K562 (cell line): ENCODE measurements around the gene PAXIP1.

Experiments
- DPF2 ChIP-seq: fragments of 450-650 bp; IDR thresholded peaks from 2 replicates; pipeline ENCODE4 v1.6.1; 2016
- GABPB1 ChIP-seq: sonication (generic); formaldehyde crosslinking; IDR thresholded peaks from 2 replicates; pipeline ENCODE4 v1.8.0; 2022; ENCODE audit warnings: mild to moderate bottlenecking, missing genetic modification reagents
- HDAC2 ChIP-seq: fragments of 450-650 bp; IDR thresholded peaks from 2 replicates; pipeline ENCODE4 v1.6.1; 2016; ENCODE audit warnings: mild to moderate bottlenecking
- ZNF699 ChIP-seq: fragments of 250-450 bp; sonication (Bioruptor Pico); IDR thresholded peaks from 2 replicates; pipeline ENCODE4 v1.8.0; 2021; ENCODE audit warnings: mild to moderate bottlenecking, moderate library complexity; ENCODE audit not compliant: insufficient replicate concordance
- TF ChIP-seq, protein P1 (sequence below): fragments of 150-350 bp; IDR thresholded peaks from 2 replicates; pipeline ENCODE4 v1.6.1; 2014; ENCODE audit warnings: low read depth, mild to moderate bottlenecking, low read length, borderline replicate concordance
- TF ChIP-seq, protein P2 (sequence below): sonication (generic); formaldehyde crosslinking; IDR thresholded peaks from 2 replicates; pipeline ENCODE4 v1.8.1; 2023; ENCODE audit warnings: missing genetic modification reagents, mild to moderate bottlenecking, borderline replicate concordance
- TF ChIP-seq, protein P3 (sequence below), 3 experiments: IDR thresholded peaks in 2 of 3; conservative IDR thresholded peaks in 1 of 3; 2 replicates each; pipeline ENCODE4 v1.5.1; 2011 to 2012; ENCODE audit warnings: low read length in 3 of 3, mild to moderate bottlenecking in 3 of 3, control low read depth in 2 of 3, improper control_type of control experiment in 1 of 3, inconsistent platforms in 1 of 3, low read depth in 1 of 3, mixed read lengths in 1 of 3, moderate library complexity in 1 of 3; ENCODE audit not compliant: insufficient read depth in 2 of 3
- TF ChIP-seq, protein P4 (sequence below): fragments of 250-450 bp; sonication (Bioruptor Pico); IDR thresholded peaks from 2 replicates; pipeline ENCODE4 v1.5.0; 2022; ENCODE audit warnings: mild to moderate bottlenecking
- TF ChIP-seq, protein P5 (sequence below): sonication (generic); formaldehyde crosslinking; IDR thresholded peaks from 2 replicates; pipeline ENCODE4 v1.4.0; 2020; ENCODE audit warnings: mild to moderate bottlenecking, missing genetic modification reagents

DNA sequence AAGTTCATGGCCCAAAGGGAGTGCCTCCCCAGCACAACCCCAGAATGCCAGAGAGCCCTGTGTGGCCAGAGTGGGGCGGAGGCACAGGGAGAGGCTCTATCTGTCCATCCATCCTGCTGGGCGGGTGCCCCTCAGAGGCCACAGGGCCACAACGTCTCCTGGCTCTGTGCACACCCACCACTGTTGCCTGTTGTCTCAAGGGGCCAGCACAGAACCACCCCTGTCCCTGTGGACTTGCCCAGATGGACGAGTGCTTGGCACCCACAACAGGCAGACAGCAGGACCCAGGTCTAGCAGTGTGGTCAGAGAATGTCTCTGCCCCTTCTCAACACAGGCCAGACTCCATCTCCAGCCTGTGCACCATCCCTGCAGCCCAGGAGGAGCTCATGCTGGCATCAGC, 92.8 kb downstream of the PAXIP1 start:
- TF ChIP-seq, protein P1, sequence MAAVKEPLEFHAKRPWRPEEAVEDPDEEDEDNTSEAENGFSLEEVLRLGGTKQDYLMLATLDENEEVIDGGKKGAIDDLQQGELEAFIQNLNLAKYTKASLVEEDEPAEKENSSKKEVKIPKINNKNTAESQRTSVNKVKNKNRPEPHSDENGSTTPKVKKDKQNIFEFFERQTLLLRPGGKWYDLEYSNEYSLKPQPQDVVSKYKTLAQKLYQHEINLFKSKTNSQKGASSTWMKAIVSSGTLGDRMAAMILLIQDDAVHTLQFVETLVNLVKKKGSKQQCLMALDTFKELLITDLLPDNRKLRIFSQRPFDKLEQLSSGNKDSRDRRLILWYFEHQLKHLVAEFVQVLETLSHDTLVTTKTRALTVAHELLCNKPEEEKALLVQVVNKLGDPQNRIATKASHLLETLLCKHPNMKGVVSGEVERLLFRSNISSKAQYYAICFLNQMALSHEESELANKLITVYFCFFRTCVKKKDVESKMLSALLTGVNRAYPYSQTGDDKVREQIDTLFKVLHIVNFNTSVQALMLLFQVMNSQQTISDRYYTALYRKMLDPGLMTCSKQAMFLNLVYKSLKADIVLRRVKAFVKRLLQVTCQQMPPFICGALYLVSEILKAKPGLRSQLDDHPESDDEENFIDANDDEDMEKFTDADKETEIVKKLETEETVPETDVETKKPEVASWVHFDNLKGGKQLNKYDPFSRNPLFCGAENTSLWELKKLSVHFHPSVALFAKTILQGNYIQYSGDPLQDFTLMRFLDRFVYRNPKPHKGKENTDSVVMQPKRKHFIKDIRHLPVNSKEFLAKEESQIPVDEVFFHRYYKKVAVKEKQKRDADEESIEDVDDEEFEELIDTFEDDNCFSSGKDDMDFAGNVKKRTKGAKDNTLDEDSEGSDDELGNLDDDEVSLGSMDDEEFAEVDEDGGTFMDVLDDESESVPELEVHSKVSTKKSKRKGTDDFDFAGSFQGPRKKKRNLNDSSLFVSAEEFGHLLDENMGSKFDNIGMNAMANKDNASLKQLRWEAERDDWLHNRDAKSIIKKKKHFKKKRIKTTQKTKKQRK: no peak
- no peak for TF ChIP-seq ZNF699 (CRISPR knock-in tag)
- TF ChIP-seq, protein P2, sequence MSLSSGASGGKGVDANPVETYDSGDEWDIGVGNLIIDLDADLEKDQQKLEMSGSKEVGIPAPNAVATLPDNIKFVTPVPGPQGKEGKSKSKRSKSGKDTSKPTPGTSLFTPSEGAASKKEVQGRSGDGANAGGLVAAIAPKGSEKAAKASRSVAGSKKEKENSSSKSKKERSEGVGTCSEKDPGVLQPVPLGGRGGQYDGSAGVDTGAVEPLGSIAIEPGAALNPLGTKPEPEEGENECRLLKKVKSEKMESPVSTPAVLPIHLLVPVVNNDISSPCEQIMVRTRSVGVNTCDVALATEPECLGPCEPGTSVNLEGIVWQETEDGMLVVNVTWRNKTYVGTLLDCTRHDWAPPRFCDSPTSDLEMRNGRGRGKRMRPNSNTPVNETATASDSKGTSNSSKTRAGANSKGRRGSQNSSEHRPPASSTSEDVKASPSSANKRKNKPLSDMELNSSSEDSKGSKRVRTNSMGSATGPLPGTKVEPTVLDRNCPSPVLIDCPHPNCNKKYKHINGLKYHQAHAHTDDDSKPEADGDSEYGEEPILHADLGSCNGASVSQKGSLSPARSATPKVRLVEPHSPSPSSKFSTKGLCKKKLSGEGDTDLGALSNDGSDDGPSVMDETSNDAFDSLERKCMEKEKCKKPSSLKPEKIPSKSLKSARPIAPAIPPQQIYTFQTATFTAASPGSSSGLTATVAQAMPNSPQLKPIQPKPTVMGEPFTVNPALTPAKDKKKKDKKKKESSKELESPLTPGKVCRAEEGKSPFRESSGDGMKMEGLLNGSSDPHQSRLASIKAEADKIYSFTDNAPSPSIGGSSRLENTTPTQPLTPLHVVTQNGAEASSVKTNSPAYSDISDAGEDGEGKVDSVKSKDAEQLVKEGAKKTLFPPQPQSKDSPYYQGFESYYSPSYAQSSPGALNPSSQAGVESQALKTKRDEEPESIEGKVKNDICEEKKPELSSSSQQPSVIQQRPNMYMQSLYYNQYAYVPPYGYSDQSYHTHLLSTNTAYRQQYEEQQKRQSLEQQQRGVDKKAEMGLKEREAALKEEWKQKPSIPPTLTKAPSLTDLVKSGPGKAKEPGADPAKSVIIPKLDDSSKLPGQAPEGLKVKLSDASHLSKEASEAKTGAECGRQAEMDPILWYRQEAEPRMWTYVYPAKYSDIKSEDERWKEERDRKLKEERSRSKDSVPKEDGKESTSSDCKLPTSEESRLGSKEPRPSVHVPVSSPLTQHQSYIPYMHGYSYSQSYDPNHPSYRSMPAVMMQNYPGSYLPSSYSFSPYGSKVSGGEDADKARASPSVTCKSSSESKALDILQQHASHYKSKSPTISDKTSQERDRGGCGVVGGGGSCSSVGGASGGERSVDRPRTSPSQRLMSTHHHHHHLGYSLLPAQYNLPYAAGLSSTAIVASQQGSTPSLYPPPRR: no peak
- TF ChIP-seq HDAC2: no peak
- no peak for TF ChIP-seq DPF2
- TF ChIP-seq, protein P3, sequence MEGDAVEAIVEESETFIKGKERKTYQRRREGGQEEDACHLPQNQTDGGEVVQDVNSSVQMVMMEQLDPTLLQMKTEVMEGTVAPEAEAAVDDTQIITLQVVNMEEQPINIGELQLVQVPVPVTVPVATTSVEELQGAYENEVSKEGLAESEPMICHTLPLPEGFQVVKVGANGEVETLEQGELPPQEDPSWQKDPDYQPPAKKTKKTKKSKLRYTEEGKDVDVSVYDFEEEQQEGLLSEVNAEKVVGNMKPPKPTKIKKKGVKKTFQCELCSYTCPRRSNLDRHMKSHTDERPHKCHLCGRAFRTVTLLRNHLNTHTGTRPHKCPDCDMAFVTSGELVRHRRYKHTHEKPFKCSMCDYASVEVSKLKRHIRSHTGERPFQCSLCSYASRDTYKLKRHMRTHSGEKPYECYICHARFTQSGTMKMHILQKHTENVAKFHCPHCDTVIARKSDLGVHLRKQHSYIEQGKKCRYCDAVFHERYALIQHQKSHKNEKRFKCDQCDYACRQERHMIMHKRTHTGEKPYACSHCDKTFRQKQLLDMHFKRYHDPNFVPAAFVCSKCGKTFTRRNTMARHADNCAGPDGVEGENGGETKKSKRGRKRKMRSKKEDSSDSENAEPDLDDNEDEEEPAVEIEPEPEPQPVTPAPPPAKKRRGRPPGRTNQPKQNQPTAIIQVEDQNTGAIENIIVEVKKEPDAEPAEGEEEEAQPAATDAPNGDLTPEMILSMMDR (IDR thresholded peaks at IDR 0.05 in 2 of 3, conservative IDR thresholded peaks at IDR 0.05 in 1 of 3; ENCODE audit: insufficient read depth in 2 of 3, low read depth in 1 of 3, low read length in 3 of 3): no peak
- TF ChIP-seq, protein P4, sequence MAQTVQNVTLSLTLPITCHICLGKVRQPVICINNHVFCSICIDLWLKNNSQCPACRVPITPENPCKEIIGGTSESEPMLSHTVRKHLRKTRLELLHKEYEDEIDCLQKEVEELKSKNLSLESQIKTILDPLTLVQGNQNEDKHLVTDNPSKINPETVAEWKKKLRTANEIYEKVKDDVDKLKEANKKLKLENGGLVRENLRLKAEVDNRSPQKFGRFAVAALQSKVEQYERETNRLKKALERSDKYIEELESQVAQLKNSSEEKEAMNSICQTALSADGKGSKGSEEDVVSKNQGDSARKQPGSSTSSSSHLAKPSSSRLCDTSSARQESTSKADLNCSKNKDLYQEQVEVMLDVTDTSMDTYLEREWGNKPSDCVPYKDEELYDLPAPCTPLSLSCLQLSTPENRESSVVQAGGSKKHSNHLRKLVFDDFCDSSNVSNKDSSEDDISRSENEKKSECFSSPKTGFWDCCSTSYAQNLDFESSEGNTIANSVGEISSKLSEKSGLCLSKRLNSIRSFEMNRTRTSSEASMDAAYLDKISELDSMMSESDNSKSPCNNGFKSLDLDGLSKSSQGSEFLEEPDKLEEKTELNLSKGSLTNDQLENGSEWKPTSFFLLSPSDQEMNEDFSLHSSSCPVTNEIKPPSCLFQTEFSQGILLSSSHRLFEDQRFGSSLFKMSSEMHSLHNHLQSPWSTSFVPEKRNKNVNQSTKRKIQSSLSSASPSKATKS (CRISPR knock-in tag): no peak
- TF ChIP-seq, protein P5, sequence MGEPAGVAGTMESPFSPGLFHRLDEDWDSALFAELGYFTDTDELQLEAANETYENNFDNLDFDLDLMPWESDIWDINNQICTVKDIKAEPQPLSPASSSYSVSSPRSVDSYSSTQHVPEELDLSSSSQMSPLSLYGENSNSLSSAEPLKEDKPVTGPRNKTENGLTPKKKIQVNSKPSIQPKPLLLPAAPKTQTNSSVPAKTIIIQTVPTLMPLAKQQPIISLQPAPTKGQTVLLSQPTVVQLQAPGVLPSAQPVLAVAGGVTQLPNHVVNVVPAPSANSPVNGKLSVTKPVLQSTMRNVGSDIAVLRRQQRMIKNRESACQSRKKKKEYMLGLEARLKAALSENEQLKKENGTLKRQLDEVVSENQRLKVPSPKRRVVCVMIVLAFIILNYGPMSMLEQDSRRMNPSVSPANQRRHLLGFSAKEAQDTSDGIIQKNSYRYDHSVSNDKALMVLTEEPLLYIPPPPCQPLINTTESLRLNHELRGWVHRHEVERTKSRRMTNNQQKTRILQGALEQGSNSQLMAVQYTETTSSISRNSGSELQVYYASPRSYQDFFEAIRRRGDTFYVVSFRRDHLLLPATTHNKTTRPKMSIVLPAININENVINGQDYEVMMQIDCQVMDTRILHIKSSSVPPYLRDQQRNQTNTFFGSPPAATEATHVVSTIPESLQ: no peak
- TF ChIP-seq GABPB1: no peak
